SU-DHL-6 (cell line): ENCODE data around the gene TBKBP1.

ENCODE experiments used
- H2AFZ ChIP-seq: fragments of 200-600 bp; sonication (generic); 2 replicates; pipeline ENCODE4 v1.6.1; 2014; ENCODE audit warnings: low read depth, mild to moderate bottlenecking, moderate library complexity, mixed read lengths, antibody characterized with exemption, low read length; ENCODE audit not compliant: severe bottlenecking
- H3F3A ChIP-seq: fragments of 200-600 bp; shearing (Covaris generic); 2 replicates; pipeline ENCODE4 v1.6.0; 2016; ENCODE audit warnings: antibody characterized with exemption, mild to moderate bottlenecking; ENCODE audit not compliant: insufficient read depth
- H3K27ac ChIP-seq: fragments of 200-600 bp; sonication (generic); 2 replicates; pipeline ENCODE4 v1.5.1; 2016; ENCODE audit warnings: low read depth, mild to moderate bottlenecking, low read length, moderate library complexity, mixed read lengths
- H3K27me3 ChIP-seq: fragments of 200-600 bp; sonication (generic), shearing (Covaris generic); 2 replicates; pipeline ENCODE4 v1.6.0; 2014; ENCODE audit warnings: mild to moderate bottlenecking, low read length
- H3K36me3 ChIP-seq: fragments of 200-600 bp; sonication (generic); 2 replicates; pipeline ENCODE4 v1.6.1; 2014; ENCODE audit warnings: mild to moderate bottlenecking, low read length, mixed read lengths
- H3K4me2 ChIP-seq: fragments of 300-600, 200-600 bp; shearing (Covaris generic), sonication (generic); 2 replicates; pipeline ENCODE4 v1.6.0; 2014; ENCODE audit warnings: low read length, low read depth, mild to moderate bottlenecking; ENCODE audit not compliant: poor library complexity, severe bottlenecking
- H3K4me3 ChIP-seq: fragments of 200-600 bp; sonication (generic); 2 replicates; pipeline ENCODE4 v1.5.1; 2014; ENCODE audit warnings: antibody characterized with exemption, low read length, mild to moderate bottlenecking, mixed read lengths; ENCODE audit not compliant: insufficient read depth, poor library complexity, severe bottlenecking
- H3K79me2 ChIP-seq: fragments of 200-600 bp; sonication (generic); 2 replicates; pipeline ENCODE4 v1.6.1; 2014; ENCODE audit warnings: mild to moderate bottlenecking, low read length, moderate library complexity; ENCODE audit not compliant: insufficient read depth
- H3K9ac ChIP-seq: fragments of 200-600 bp; sonication (generic); 2 replicates; pipeline ENCODE4 v1.7.0; 2014; ENCODE audit warnings: mild to moderate bottlenecking, low read length
- H3K9me2 ChIP-seq: fragments of 200-600 bp; sonication (generic); replicated peaks from 2 replicates; pipeline ENCODE4 v1.6.1; 2014; ENCODE audit warnings: low read length; ENCODE audit not compliant: insufficient read depth
- H3K9me3 ChIP-seq: fragments of 200-600 bp; sonication (generic); 2 replicates; pipeline ENCODE4 v1.6.1; 2014; ENCODE audit warnings: low read length, mixed read lengths; ENCODE audit not compliant: insufficient read depth
- H4K20me1 ChIP-seq: fragments of 200-600 bp; sonication (generic); 2 replicates; pipeline ENCODE4 v1.6.1; 2014; ENCODE audit warnings: low read depth, mild to moderate bottlenecking, antibody characterized with exemption, low read length, moderate library complexity, mixed read lengths
- CTCF ChIP-seq: fragments of 200-600 bp; sonication (generic); IDR thresholded peaks from one replicate; pipeline ENCODE4 v1.5.1; 2017; ENCODE audit warnings: antibody characterized with exemption, mild to moderate bottlenecking, low read length, moderate library complexity; ENCODE audit not compliant: insufficient read depth, poor library complexity, severe bottlenecking
- EZH2phosphoT487 ChIP-seq: fragments of 200-600 bp; sonication (generic), shearing (Covaris generic); conservative IDR thresholded peaks from 2 replicates; pipeline ENCODE4 v1.6.1; 2018; ENCODE audit warnings: mild to moderate bottlenecking, antibody characterized with exemption, low read length, moderate library complexity, mixed read lengths

TBKBP1 gene

GRCh38 chr17:47654991-47655390, 39.0 kb upstream of the TBKBP1 start:
- no peak overlapping the region for H2AFZ ChIP-seq
- H3K79me2 ChIP-seq = peaks cover 85% of the 10 kb centered on the region
- H3K4me2 ChIP-seq = no peak overlapping the region
- no peak overlapping the region for H3K9ac ChIP-seq
- H3K4me3 ChIP-seq = no peak overlapping the region
- H3K36me3 ChIP-seq = peaks cover 72% of the 10 kb centered on the region
- no peaks in the 10 kb centered on the region for H3K9me3 ChIP-seq
- H4K20me1 ChIP-seq = peaks cover 40% of the 10 kb centered on the region
- H3F3A ChIP-seq = peaks cover 15% of the 10 kb centered on the region
- H3K27me3 ChIP-seq = no peaks in the 10 kb centered on the region
- no peak overlapping the region for H3K27ac ChIP-seq
- no peaks in the 10 kb centered on the region for H3K9me2 ChIP-seq
- no peak for TF ChIP-seq CTCF

GRCh38 chr17:47660064-47660492, 33.9 kb upstream of the TBKBP1 start:
- Histone ChIP-seq H4K20me1 (peaks cover 30% of the 10 kb centered on the region; the same call in 1 of the 2 replicates), H3K4me3 (no peak overlapping the region), H3K27me3 (no peaks in the 10 kb centered on the region), H3F3A (peaks cover 39% of the 10 kb centered on the region), H3K79me2 (peaks cover 57% of the 10 kb centered on the region), H3K9me2 (no peaks in the 10 kb centered on the region), H3K36me3 (peaks cover 69% of the 10 kb centered on the region), H3K9ac (no peak overlapping the region), H3K27ac (peak overlapping the region; percentile 26), H2AFZ (no peak overlapping the region), H3K9me3 (no peaks in the 10 kb centered on the region), H3K4me2 (no peak overlapping the region)
- TF ChIP-seq EZH2phosphoT487 (no peak), CTCF (no peak)

- H2AFZ ChIP-seq = no peak overlapping the region
- H4K20me1 ChIP-seq = peaks cover 26% of the 10 kb centered on the region; the same call in 1 of the 2 replicates
- H3F3A ChIP-seq = peaks cover 44% of the 10 kb centered on the region
- TF ChIP-seq CTCF (peak; percentile 55), EZH2phosphoT487 (no peak)
- H3K4me2 ChIP-seq = peak overlapping the region; percentile 1
- H3K27ac ChIP-seq = peak overlapping the region; percentile 57
- no peaks in the 10 kb centered on the region for H3K27me3 ChIP-seq
- no peak overlapping the region for H3K9ac ChIP-seq
- no peak overlapping the region for H3K4me3 ChIP-seq
- no peaks in the 10 kb centered on the region for H3K9me2 ChIP-seq
- no peaks in the 10 kb centered on the region for H3K9me3 ChIP-seq
- peaks cover 67% of the 10 kb centered on the region for H3K36me3 ChIP-seq
- H3K79me2 ChIP-seq = peaks cover 28% of the 10 kb centered on the region
Measured at GRCh38 chr17:47663912-47664623, 29.9 kb upstream of the TBKBP1 start.
